ENCODE data around the gene CRMP1.

The CRMP1 gene

GRCh38 chr4:5919044-5919443 lies 26.2 kb upstream of the CRMP1 start:
- no peak for DNase-seq

- no peak for DNase-seq
Observed at GRCh38 chr4:5918331-5918985, 25.6 kb upstream of the CRMP1 start.

- no peak for DNase-seq
Observed at GRCh38 chr4:5917672-5918071, 24.8 kb upstream of the CRMP1 start.

GRCh38 chr4:5916229-5916628 lies 23.3 kb upstream of the CRMP1 start:
- DNase-seq = no peak

- DNase-seq = no peak
Observed at GRCh38 chr4:5913454-5913853, 20.6 kb upstream of the CRMP1 start.

GRCh38 chr4:5912614-5913019 lies 19.7 kb upstream of the CRMP1 start:
- DNase-seq = no peak

GRCh38 chr4:5908876-5909427 lies 16.1 kb upstream of the CRMP1 start:
- DNase-seq = no peak

- DNase-seq = no peak
Observed at GRCh38 chr4:5906191-5906590, 13.3 kb upstream of the CRMP1 start.

- no peak for DNase-seq
Observed at GRCh38 chr4:5905714-5906113, 12.8 kb upstream of the CRMP1 start.

- no peak for DNase-seq
Observed at GRCh38 chr4:5900844-5901243, 8.0 kb upstream of the CRMP1 start.

GRCh38 chr4:5899881-5900280 lies 7.0 kb upstream of the CRMP1 start:
- DNase-seq = no peak

GRCh38 chr4:5899396-5899795 lies 6.5 kb upstream of the CRMP1 start:
- no peak for DNase-seq

- no peak for DNase-seq
Observed at GRCh38 chr4:5897674-5898073, 4.8 kb upstream of the CRMP1 start.

- DNase-seq = no peak
Observed at GRCh38 chr4:5895287-5895686, 2.4 kb upstream of the CRMP1 start.

- no peak for DNase-seq
Observed at GRCh38 chr4:5894266-5894665, 1.4 kb upstream of the CRMP1 start.

- DNase-seq = no peak
Observed at GRCh38 chr4:5893591-5893990, 705 bp upstream of the CRMP1 start.

GRCh38 chr4:5892323-5893003 lies 423 bp downstream of the CRMP1 start:
- no peak for DNase-seq

GRCh38 chr4:5891563-5892322 lies 1.1 kb downstream of the CRMP1 start:
- DNase-seq = no peak

GRCh38 chr4:5890063-5890727 lies 2.7 kb downstream of the CRMP1 start:
- DNase-seq = no peak

GRCh38 chr4:5889002-5889696 lies 3.7 kb downstream of the CRMP1 start:
- no peak for DNase-seq

GRCh38 chr4:5888222-5889001 lies 4.5 kb downstream of the CRMP1 start:
- DNase-seq = no peak

Measured in activated naive CD4-positive, alpha-beta T cell treated with anti-CD3 and anti-CD28 coated beads, Interleukin-2, amount 50 U/mL, for 16 hours (primary cell).